GM21447 (cell line): Measurements from ENCODE around the gene TBX4.
"Not testable (repeated sequence)": the region's sequence is repeated elsewhere in the genome, so short reads cannot be mapped to it uniquely, and the experiment has no call there.

Experiments
- ATAC-seq: cut with Tn5 transposase; IDR thresholded peaks from one replicate; pipeline ENCODE4 v1.9.1; 2021; ENCODE audit not compliant: unreplicated experiment

The TBX4 gene

GRCh38 chr17:61480414-61480807 is 28.2 kb downstream of the TBX4 start:
- ATAC-seq: no peak

- ATAC-seq: no peak
Observed at GRCh38 chr17:61481421-61481820, 29.2 kb downstream of the TBX4 start.

GRCh38 chr17:61482467-61482866 is 30.2 kb downstream of the TBX4 start:
- no peak for ATAC-seq

GRCh38 chr17:61483778-61484116 is 31.5 kb downstream of the TBX4 start:
- no peak for ATAC-seq

- ATAC-seq: no peak
Observed at GRCh38 chr17:61484174-61484573, 32.0 kb downstream of the TBX4 start.

GRCh38 chr17:61485067-61485775 is 33.0 kb downstream of the TBX4 start:
- no peak for ATAC-seq

- no peak for ATAC-seq
Observed at GRCh38 chr17:61486135-61487120, 34.2 kb downstream of the TBX4 start.

GRCh38 chr17:61487161-61487988 is 35.2 kb downstream of the TBX4 start:
- ATAC-seq: no peak

GRCh38 chr17:61487989-61488595 is 35.9 kb downstream of the TBX4 start:
- no peak for ATAC-seq

- no peak for ATAC-seq
Observed at GRCh38 chr17:61488878-61489718, 36.9 kb downstream of the TBX4 start.

- ATAC-seq: no peak
Observed at GRCh38 chr17:61489719-61490490, 37.7 kb downstream of the TBX4 start.

- ATAC-seq: no peak
Observed at GRCh38 chr17:61490540-61490975, 38.3 kb downstream of the TBX4 start.

GRCh38 chr17:61491981-61492380 is 39.8 kb downstream of the TBX4 start:
- no peak for ATAC-seq

- no peak for ATAC-seq
Observed at GRCh38 chr17:61492759-61493526, 40.7 kb downstream of the TBX4 start.

GRCh38 chr17:61493830-61494324 is 41.7 kb downstream of the TBX4 start:
- not testable (repeated sequence) for ATAC-seq

GRCh38 chr17:61494325-61495160 is 42.3 kb downstream of the TBX4 start:
- no peak for ATAC-seq

- ATAC-seq: no peak
Observed at GRCh38 chr17:61495161-61495857, 43.1 kb downstream of the TBX4 start.
